Lower leg skin (tissue), 3 donors: ENCODE data around the gene ST8SIA2.

Experiments
- CTCF ChIP-seq, 3 donors: fragments of 450-650 bp; IDR thresholded peaks; one replicate each; pipeline ENCODE4 v1.5.1; 2016; ENCODE audit warnings: antibody characterized with exemption in 3 of 3, mild to moderate bottlenecking in 3 of 3, moderate library complexity in 2 of 3
- POLR2A ChIP-seq, 2 donors: fragments of 450-650 bp; IDR thresholded peaks; one replicate each; pipeline ENCODE4 v1.6.1; 2016 to 2017; ENCODE audit warnings: antibody characterized with exemption in 2 of 2, mild to moderate bottlenecking in 1 of 2, moderate library complexity in 1 of 2

GRCh38 chr15:92417716-92418115 is 24.0 kb downstream of the ST8SIA2 start:
- TF ChIP-seq CTCF (IDR thresholded peaks at IDR 0.05) (no peak), POLR2A (IDR thresholded peaks at IDR 0.05) (no peak)
